GM12801 (cell line): ENCODE results near the gene FBRS.

Experiments used
- CTCF ChIP-seq: IDR thresholded peaks from one replicate; pipeline ENCODE4 v1.5.1; 2011; ENCODE audit warnings: control low read depth; ENCODE audit not compliant: insufficient read length; ENCODE audit errors: extremely low read depth

FBRS gene

GRCh38 chr16:30620169-30620568 is 38.1 kb upstream of the FBRS start:
- TF ChIP-seq CTCF: no peak

- TF ChIP-seq CTCF: no peak
These were observed 36.5 kb upstream of the FBRS start for GRCh38 chr16:30621765-30622164.

GRCh38 chr16:30622455-30623032 is 35.7 kb upstream of the FBRS start:
- TF ChIP-seq CTCF: no peak

GRCh38 chr16:30623536-30624283 is 34.5 kb upstream of the FBRS start:
- no peak for TF ChIP-seq CTCF

- no peak for TF ChIP-seq CTCF
These were observed 32.0 kb upstream of the FBRS start for GRCh38 chr16:30626236-30626635.

GRCh38 chr16:30628628-30629540 is 29.3 kb upstream of the FBRS start:
- peak; percentile 30 for TF ChIP-seq CTCF

GRCh38 chr16:30633526-30633925 is 24.7 kb upstream of the FBRS start:
- TF ChIP-seq CTCF: no peak
